Measurements from ENCODE around the gene RTN4IP1.

Gene RTN4IP1

GRCh38 chr6:106540907-106541306 lies 88.4 kb downstream of the RTN4IP1 start:
- DNase-seq: no peak

DNA sequence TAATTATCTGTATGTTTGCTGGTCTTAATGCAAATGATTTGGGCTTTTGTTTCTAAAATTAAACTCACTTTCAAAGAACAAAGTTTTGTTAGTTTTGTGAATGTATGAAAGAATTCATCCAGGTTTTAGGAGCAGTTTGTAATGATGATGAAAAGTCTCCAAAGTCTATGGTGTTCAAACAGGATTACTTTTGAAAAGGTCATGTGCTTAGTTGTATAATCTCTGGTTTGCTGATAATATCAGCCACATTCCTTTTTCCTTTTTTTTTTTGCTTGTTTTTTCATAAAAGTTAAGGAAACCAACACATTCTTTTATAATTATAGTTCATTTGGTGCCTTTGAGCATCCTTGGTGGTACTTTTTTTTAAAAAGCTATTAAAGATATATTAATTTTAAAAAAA lies 88.9 kb downstream of the RTN4IP1 start:
- no peak for DNase-seq

- no peak for DNase-seq
Observed at GRCh38 chr6:106539936-106540335, 89.4 kb downstream of the RTN4IP1 start.

- no peak for DNase-seq
Observed at GRCh38 chr6:106538145-106538544, 91.2 kb downstream of the RTN4IP1 start.

GRCh38 chr6:106537662-106538061 lies 91.6 kb downstream of the RTN4IP1 start:
- DNase-seq: no peak

DNA sequence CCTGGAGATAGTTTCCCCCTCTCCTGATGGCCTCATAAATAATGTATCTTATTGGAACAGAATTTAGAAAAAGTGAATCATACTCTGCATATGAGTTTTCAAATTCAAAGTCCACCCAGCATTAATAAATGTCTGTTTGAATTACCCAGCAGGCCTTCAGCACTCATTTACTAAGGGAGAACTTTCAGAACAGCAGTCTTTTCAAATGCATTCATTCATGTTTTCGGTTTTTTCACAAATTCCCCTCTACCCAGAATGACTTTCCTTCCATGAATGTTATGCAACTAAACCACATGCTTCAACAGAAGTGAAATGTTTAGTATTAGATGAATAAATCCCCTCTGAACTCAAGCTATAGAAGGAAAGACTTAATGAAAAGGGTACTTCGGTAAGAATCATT lies 92.4 kb downstream of the RTN4IP1 start:
- DNase-seq: no peak

DNA sequence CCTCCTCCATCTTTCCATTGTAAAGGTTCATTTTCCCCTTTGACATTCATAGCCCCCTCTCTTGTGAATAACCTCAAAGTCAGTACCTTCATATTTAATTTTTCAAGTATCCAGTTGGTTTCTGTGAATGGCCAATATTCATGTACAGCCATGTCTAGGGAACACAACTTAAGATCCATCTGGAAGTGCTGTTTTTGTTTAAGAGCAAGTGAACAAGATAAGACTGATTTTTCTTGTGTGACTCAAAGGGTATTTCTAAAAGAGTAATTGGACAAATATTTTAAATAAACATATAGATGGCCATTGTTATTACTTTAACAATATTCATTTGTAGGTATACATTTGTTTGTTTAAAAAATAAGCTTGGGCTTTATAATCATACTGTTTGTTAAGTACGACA lies 92.9 kb downstream of the RTN4IP1 start:
- no peak for DNase-seq

- no peak for DNase-seq
Observed at GRCh38 chr6:106535012-106535411, 94.3 kb downstream of the RTN4IP1 start.

- DNase-seq: no peak
Observed at GRCh38 chr6:106534564-106534982, 94.7 kb downstream of the RTN4IP1 start.

DNA sequence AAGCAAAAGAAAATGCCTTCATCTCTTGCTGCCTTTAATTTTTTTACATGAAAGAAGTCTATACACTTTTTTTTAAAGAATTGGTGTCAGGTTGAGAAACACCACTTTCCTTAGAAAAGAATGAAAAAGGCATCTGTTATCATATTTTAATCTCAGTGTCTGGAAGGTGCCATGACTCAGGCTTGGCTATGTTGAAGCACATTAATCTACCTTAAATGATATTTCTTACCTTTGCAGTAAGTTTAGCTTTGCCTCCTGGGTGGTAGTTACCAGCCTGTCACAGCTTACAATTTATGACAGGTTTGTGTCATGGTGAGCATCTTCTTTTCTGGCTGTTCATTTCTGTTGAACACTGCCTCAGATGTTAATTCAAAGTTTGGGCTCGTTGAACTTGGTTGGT lies 95.3 kb downstream of the RTN4IP1 start:
- DNase-seq: no peak

- no peak for DNase-seq
Observed at GRCh38 chr6:106533054-106533453, 96.2 kb downstream of the RTN4IP1 start.

DNA sequence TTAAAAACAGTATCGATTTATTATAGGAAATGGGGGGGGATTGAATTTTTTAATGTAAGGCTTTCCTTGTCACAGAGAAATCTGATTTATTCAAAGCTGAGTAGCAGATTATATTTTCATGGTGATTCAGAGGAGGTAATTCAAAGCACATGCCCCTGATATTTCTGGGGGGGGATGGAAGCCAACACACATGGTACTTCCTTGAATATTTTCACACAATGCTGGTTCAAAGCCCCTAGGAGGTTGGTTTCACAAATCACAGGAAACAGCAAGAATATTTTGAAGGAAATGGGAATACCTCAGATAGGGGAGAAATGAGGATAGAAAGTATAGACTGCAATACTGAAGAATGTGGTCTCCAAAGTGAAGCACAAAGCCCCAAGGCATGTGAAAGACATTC lies 98.8 kb downstream of the RTN4IP1 start:
- no peak for DNase-seq

- no peak for DNase-seq
Observed at GRCh38 chr6:106530026-106530425, 99.3 kb downstream of the RTN4IP1 start.

DNA sequence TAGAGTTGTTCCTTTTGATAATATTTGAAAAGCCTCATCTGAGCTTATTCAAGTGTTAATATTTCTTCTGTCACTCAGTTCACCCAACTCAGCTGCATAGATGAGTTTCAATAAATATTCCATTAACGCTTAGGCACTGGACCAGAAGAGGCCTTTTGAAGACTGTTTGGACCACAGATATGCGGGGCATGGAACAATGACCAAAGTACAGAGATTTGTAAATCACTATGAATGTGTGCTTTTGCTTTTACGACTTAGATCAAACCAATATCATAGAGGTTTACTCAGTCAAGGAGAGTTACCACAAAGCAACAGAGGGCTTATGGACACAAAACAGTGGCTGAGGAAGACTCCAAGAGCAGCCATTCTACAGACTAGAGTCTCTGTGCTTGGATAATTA lies 99.9 kb downstream of the RTN4IP1 start:
- DNase-seq: no peak

GRCh38 chr6:106528521-106528920 lies 100.8 kb downstream of the RTN4IP1 start:
- no peak for DNase-seq

GRCh38 chr6:106527979-106528378 lies 101.3 kb downstream of the RTN4IP1 start:
- DNase-seq: no peak

DNA sequence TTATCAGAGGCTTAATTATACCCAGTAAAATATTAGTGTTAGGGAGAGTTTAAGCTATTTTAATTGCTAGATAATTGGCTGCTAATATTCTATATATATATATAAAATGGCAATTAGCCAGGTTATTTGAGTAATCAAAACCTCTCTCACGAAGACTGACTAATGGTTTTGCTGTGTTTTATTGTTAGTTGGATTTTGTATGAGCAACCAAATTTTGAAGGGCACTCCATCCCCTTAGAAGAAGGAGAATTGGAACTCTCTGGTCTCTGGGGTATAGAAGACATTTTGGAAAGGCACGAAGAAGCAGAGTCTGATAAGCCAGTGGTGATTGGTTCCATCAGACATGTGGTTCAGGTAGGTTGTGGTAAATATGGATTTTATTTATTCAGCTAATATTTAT lies 102.2 kb downstream of the RTN4IP1 start:
- no peak for DNase-seq

GRCh38 chr6:106525882-106526275 lies 103.4 kb downstream of the RTN4IP1 start:
- no peak for DNase-seq

- no peak for DNase-seq
Observed at GRCh38 chr6:106525107-106525881, 104.0 kb downstream of the RTN4IP1 start.

GRCh38 chr6:106522562-106523250 lies 106.6 kb downstream of the RTN4IP1 start:
- DNase-seq: no peak

Data from NCI-H1092 (cell line).